Right lobe of liver (tissue), 4 donors: ENCODE results near the gene GLRX5.

Experiments
- CTCF ChIP-seq, 4 donors: fragments of 200-600 bp in 3 of 4; fragments of 450-650 bp in 1 of 4; IDR thresholded peaks; one replicate each; pipeline versions ENCODE4 v1.5.1 to v1.8.0; 2016 to 2022; ENCODE audit warnings: antibody characterized with exemption in 4 of 4, mild to moderate bottlenecking in 2 of 4
- POLR2A ChIP-seq: fragments of 450-650 bp; IDR thresholded peaks from one replicate; pipeline ENCODE4 v1.6.1; 2017; ENCODE audit warnings: antibody characterized with exemption, mild to moderate bottlenecking
- donor health status: DM: no; HTN: no; CAD: no.
- donor health status: DM: no; HTN: no; CAD: no.
- donor health status: DM: no; HTN: yes; CAD: no.

GRCh38 chr14:95503365-95504134 is 31.3 kb upstream of the GLRX5 start:
- TF ChIP-seq CTCF (IDR thresholded peaks at IDR 0.05): no peak
- TF ChIP-seq POLR2A: no peak
